Sigmoid colon (tissue), 4 donors: Measurements from ENCODE around the gene B3GLCT.

Experiments
- CTCF ChIP-seq, 4 experiments: fragments of 450-650 bp in 3 of 4; fragments of 200-600 bp in 1 of 4; IDR thresholded peaks; one replicate each; pipeline ENCODE4 v1.5.1; 2016 to 2019; ENCODE audit warnings: antibody characterized with exemption in 4 of 4, mild to moderate bottlenecking in 3 of 4, moderate library complexity in 2 of 4
- EP300 ChIP-seq, 4 donors: sonication (generic); formaldehyde crosslinking; IDR thresholded peaks; one replicate each; pipeline ENCODE4 v1.6.1; 2017; ENCODE audit warnings: antibody characterized with exemption in 4 of 4
- POLR2A ChIP-seq, 2 donors: fragments of 450-650 bp; IDR thresholded peaks; one replicate each; pipeline ENCODE4 v1.6.1; 2016; ENCODE audit warnings: antibody characterized with exemption in 2 of 2, mild to moderate bottlenecking in 2 of 2, moderate library complexity in 2 of 2
- POLR2AphosphoS5 ChIP-seq, 4 donors: sonication (generic); formaldehyde crosslinking; IDR thresholded peaks; one replicate each; pipeline ENCODE4 v1.6.1; 2017; ENCODE audit warnings: antibody characterized with exemption in 4 of 4

GRCh38 chr13:31282741-31283455, 83.1 kb downstream of the B3GLCT start:
- TF ChIP-seq CTCF (IDR thresholded peaks at IDR 0.05) (no peak), POLR2A (IDR thresholded peaks at IDR 0.05) (no peak), POLR2AphosphoS5 (IDR thresholded peaks at IDR 0.05) (no peak), EP300 (IDR thresholded peaks at IDR 0.05) (no peak)
